Thymus (tissue), 11 donors: ENCODE results near the gene TENM4. TPM values are rescaled to one million over a fixed set of nuclear protein-coding genes. Genes with fewer than 3 reads are reported as not detected.

ENCODE experiments used
- DNase-seq, 9 donors: peaks; one replicate each; pipeline ENCODE4 v3.0.0-alpha.2; 2013; ENCODE audit warnings: low spot score in 9 of 9, low read depth in 6 of 9, missing footprints in 1 of 9
- H3K27ac ChIP-seq, 2 donors: one replicate each; pipeline ENCODE4 v1.5.1; 2013; ENCODE audit warnings: control low read depth in 1 of 2, low read depth in 1 of 2, low read length in 1 of 2, mild to moderate bottlenecking in 1 of 2, moderate library complexity in 1 of 2
- H3K27me3 ChIP-seq, 2 donors: one replicate each; pipeline ENCODE4 v1.5.1; 2013; ENCODE audit warnings: low read length in 1 of 2; ENCODE audit not compliant: control insufficient read depth in 2 of 2, insufficient read depth in 1 of 2
- H3K36me3 ChIP-seq, 2 donors: one replicate each; pipeline ENCODE4 v1.5.1; 2013; ENCODE audit warnings: low read length in 1 of 2, mild to moderate bottlenecking in 1 of 2, moderate library complexity in 1 of 2; ENCODE audit not compliant: control insufficient read depth in 2 of 2, insufficient read depth in 2 of 2
- H3K4me1 ChIP-seq, 2 donors: one replicate each; pipeline ENCODE4 v1.5.1; 2013; ENCODE audit warnings: low read length in 2 of 2; ENCODE audit not compliant: control insufficient read depth in 2 of 2, insufficient read depth in 2 of 2
- H3K4me3 ChIP-seq, 2 donors: one replicate each; pipeline ENCODE4 v1.5.1; 2013; ENCODE audit warnings: low read length in 2 of 2, control low read depth in 1 of 2, mild to moderate bottlenecking in 1 of 2
- H3K9me3 ChIP-seq, 2 donors: one replicate each; pipeline ENCODE4 v1.5.1; 2013; ENCODE audit warnings: low read length in 1 of 2, mild to moderate bottlenecking in 1 of 2; ENCODE audit not compliant: control insufficient read depth in 2 of 2, insufficient read depth in 1 of 2
- WGBS: extraction: QIAGEN DNeasy Blood & Tissue Kit; methylation state at CpG from one replicate; pipeline ENCODE4 v1.1.7; 2013; 5-methylcytosine and 5-hydroxymethylcytosine counted together
- polyA plus RNA-seq: library from polyadenylated mRNA; stranded (reverse); fragments of 200-250 nt; gene quantifications from one replicate; pipeline ENCODE4 v1.2.3, GENCODE V29; 2013
- total RNA-seq: library from RNA; stranded (reverse); fragments of 120-200 nt; gene quantifications from one replicate; pipeline ENCODE4 v1.2.4, GENCODE V29; 2013
- donor health status: healthy.

TENM4 gene
- total and polyA plus RNA-seq, 2 donors, result 1.0 to 2.8 TPM

- 87% methylated on average over 7 of the region's 7 CpGs for WGBS
- no peaks in the 10 kb centered on the region for H3K27me3 ChIP-seq
- no peak overlapping the region for H3K4me3 ChIP-seq
- no peaks in the 10 kb centered on the region for H3K36me3 ChIP-seq
- DNase-seq, result no peak
- no peaks in the 10 kb centered on the region for H3K4me1 ChIP-seq
- H3K27ac ChIP-seq, result no peak overlapping the region
- no peaks in the 10 kb centered on the region for H3K9me3 ChIP-seq
Measured at GRCh38 chr11:79081471-79082031, 359.3 kb downstream of the TENM4 start.

- H3K4me1 ChIP-seq, result no peaks in the 10 kb centered on the region
- H3K27ac ChIP-seq, result no peak overlapping the region
- H3K9me3 ChIP-seq, result no peaks in the 10 kb centered on the region
- DNase-seq, result no peak
- no peaks in the 10 kb centered on the region for H3K27me3 ChIP-seq
- H3K36me3 ChIP-seq, result no peaks in the 10 kb centered on the region
- H3K4me3 ChIP-seq, result no peak overlapping the region
Measured at GRCh38 chr11:79080551-79080950, 360.3 kb downstream of the TENM4 start.

- no peak for DNase-seq
- H3K4me1 ChIP-seq, result no peaks in the 10 kb centered on the region
- WGBS, result 95% methylated on average over 7 of the region's 7 CpGs
- H3K27me3 ChIP-seq, result no peaks in the 10 kb centered on the region
- H3K4me3 ChIP-seq, result no peak overlapping the region
- H3K36me3 ChIP-seq, result no peaks in the 10 kb centered on the region
- H3K27ac ChIP-seq, result no peak overlapping the region
- H3K9me3 ChIP-seq, result no peaks in the 10 kb centered on the region
Measured at GRCh38 chr11:79078999-79079398, 361.8 kb downstream of the TENM4 start.

- WGBS, result 89% methylated on average over 2 of the region's 2 CpGs
- Histone ChIP-seq H3K4me3 (no peak overlapping the region), H3K4me1 (no peaks in the 10 kb centered on the region), H3K9me3 (no peaks in the 10 kb centered on the region), H3K27me3 (no peaks in the 10 kb centered on the region), H3K36me3 (no peaks in the 10 kb centered on the region), H3K27ac (no peak overlapping the region)
- no peak for DNase-seq
Measured at GRCh38 chr11:79078456-79078855, 362.4 kb downstream of the TENM4 start.

GRCh38 chr11:79077702-79078330 is 363.0 kb downstream of the TENM4 start:
- H3K4me1 ChIP-seq, result no peaks in the 10 kb centered on the region
- H3K4me3 ChIP-seq, result no peak overlapping the region
- no peaks in the 10 kb centered on the region for H3K36me3 ChIP-seq
- DNase-seq, result no peak
- no peak overlapping the region for H3K27ac ChIP-seq
- WGBS, result 73% methylated on average over 9 of the region's 9 CpGs
- H3K9me3 ChIP-seq, result no peaks in the 10 kb centered on the region
- H3K27me3 ChIP-seq, result no peaks in the 10 kb centered on the region

GRCh38 chr11:79076526-79077115 is 364.2 kb downstream of the TENM4 start:
- no peak overlapping the region for H3K27ac ChIP-seq
- H3K36me3 ChIP-seq, result no peaks in the 10 kb centered on the region
- DNase-seq, result peak in 2 of 9 donors; percentile 12 to 23
- WGBS, result 83% methylated on average over 4 of the region's 4 CpGs
- no peaks in the 10 kb centered on the region for H3K4me1 ChIP-seq
- H3K9me3 ChIP-seq, result no peaks in the 10 kb centered on the region
- H3K27me3 ChIP-seq, result no peaks in the 10 kb centered on the region
- H3K4me3 ChIP-seq, result no peak overlapping the region

- no peaks in the 10 kb centered on the region for H3K27me3 ChIP-seq
- no peak for DNase-seq
- 92% methylated on average over 4 of the region's 4 CpGs for WGBS
- no peak overlapping the region for H3K4me3 ChIP-seq
- H3K9me3 ChIP-seq, result no peaks in the 10 kb centered on the region
- H3K27ac ChIP-seq, result no peak overlapping the region
- H3K36me3 ChIP-seq, result no peaks in the 10 kb centered on the region
- no peaks in the 10 kb centered on the region for H3K4me1 ChIP-seq
Measured at GRCh38 chr11:79074547-79074946, 366.3 kb downstream of the TENM4 start.

- no peak for DNase-seq
- H3K4me1 ChIP-seq, result no peaks in the 10 kb centered on the region
- WGBS, result 98% methylated on average over 1 of the region's 1 CpG
- H3K27ac ChIP-seq, result no peak overlapping the region
- H3K4me3 ChIP-seq, result no peak overlapping the region
- no peaks in the 10 kb centered on the region for H3K36me3 ChIP-seq
- H3K9me3 ChIP-seq, result no peaks in the 10 kb centered on the region
- H3K27me3 ChIP-seq, result no peaks in the 10 kb centered on the region
Measured at GRCh38 chr11:79071190-79071589, 369.6 kb downstream of the TENM4 start.

- no peaks in the 10 kb centered on the region for H3K4me1 ChIP-seq
- H3K27ac ChIP-seq, result no peak overlapping the region
- no peak for DNase-seq
- H3K4me3 ChIP-seq, result no peak overlapping the region
- no peaks in the 10 kb centered on the region for H3K9me3 ChIP-seq
- WGBS, result 89% methylated on average over 4 of the region's 4 CpGs
- no peaks in the 10 kb centered on the region for H3K27me3 ChIP-seq
- no peaks in the 10 kb centered on the region for H3K36me3 ChIP-seq
Measured at GRCh38 chr11:79070518-79070917, 370.3 kb downstream of the TENM4 start.
